GM23338 (cell line): Measurements from ENCODE around the gene ITGA3. TPM values are rescaled to one million over a fixed set of nuclear protein-coding genes. Genes with fewer than 3 reads are reported as not detected.
A peak's percentile ranks its signal among the peaks of the same experiment; 100 is the strongest.

ENCODE experiments used
- ATAC-seq: fragments of 200-7000 bp; cut with Tn5 transposase; 3 replicates; pipeline ENCODE4 v1.9.1; 2020
- DNase-seq: peaks from one replicate; pipeline ENCODE4 v3.0.0-alpha.2; 2015; ENCODE audit warnings: low spot score
- H2AFZ ChIP-seq: fragments of 200-600 bp; sonication (generic); 2 replicates; pipeline ENCODE4 v1.8.0; 2016; ENCODE audit warnings: antibody characterized with exemption, mild to moderate bottlenecking, moderate library complexity
- H3F3A ChIP-seq: fragments of 200-600 bp; sonication (generic); replicated peaks from 2 replicates; pipeline ENCODE4 v1.8.0; 2017; ENCODE audit warnings: antibody characterized with exemption, mixed run types, low read depth
- H3K27ac ChIP-seq: fragments of 200-600 bp; sonication (generic); 2 replicates; pipeline ENCODE4 v1.6.1; 2016; ENCODE audit warnings: low read depth
- H3K27me3 ChIP-seq: fragments of 200-600 bp; sonication (generic); 2 replicates; pipeline ENCODE4 v1.8.0; 2016; ENCODE audit warnings: mild to moderate bottlenecking, mixed run types, moderate library complexity; ENCODE audit not compliant: insufficient read depth
- H3K36me3 ChIP-seq: fragments of 200-600 bp; sonication (generic); 2 replicates; pipeline ENCODE4 v1.8.0; 2016; ENCODE audit warnings: mild to moderate bottlenecking; ENCODE audit not compliant: insufficient read depth
- H3K4me1 ChIP-seq: fragments of 200-600 bp; sonication (generic); 2 replicates; pipeline ENCODE4 v1.8.0; 2016; ENCODE audit warnings: mild to moderate bottlenecking, moderate library complexity; ENCODE audit not compliant: insufficient read depth
- H3K4me2 ChIP-seq: fragments of 200-600 bp; sonication (generic); 2 replicates; pipeline ENCODE4 v1.7.1; 2017; ENCODE audit warnings: mixed run types
- H3K4me3 ChIP-seq: fragments of 200-600 bp; sonication (generic); 2 replicates; pipeline ENCODE4 v1.6.1; 2016; ENCODE audit warnings: mixed run types
- H3K79me2 ChIP-seq: fragments of 200-600 bp; sonication (generic); replicated peaks from 2 replicates; pipeline ENCODE4 v1.8.0; 2017; ENCODE audit warnings: mild to moderate bottlenecking; ENCODE audit not compliant: insufficient read depth
- H3K9me2 ChIP-seq: fragments of 200-600 bp; sonication (generic); 2 replicates; pipeline ENCODE4 v1.8.0; 2017; ENCODE audit not compliant: insufficient read depth
- H4K20me1 ChIP-seq: fragments of 200-600 bp; sonication (generic); replicated peaks from 2 replicates; pipeline ENCODE4 v1.8.0; 2017; ENCODE audit warnings: mild to moderate bottlenecking; ENCODE audit not compliant: insufficient read depth
- H3K27ac Mint-ChIP-seq: 2 replicates; pipeline ENCODE4 v1.8.0; 2020; ENCODE audit warnings: inconsistent platforms, mild to moderate bottlenecking, moderate library complexity, mixed read lengths
- H3K27me3 Mint-ChIP-seq: 3 replicates; pipeline ENCODE4 v1.8.0; 2022; ENCODE audit warnings: low read depth, mild to moderate bottlenecking, moderate library complexity, mixed read lengths, inconsistent platforms; ENCODE audit not compliant: insufficient read depth, poor library complexity
- H3K36me3 Mint-ChIP-seq: 3 replicates; pipeline ENCODE4 v1.8.0; 2021; ENCODE audit warnings: low read depth, mild to moderate bottlenecking, inconsistent platforms, moderate library complexity, mixed read lengths
- H3K4me1 Mint-ChIP-seq: 3 replicates; pipeline ENCODE4 v1.8.0; 2020; ENCODE audit warnings: mild to moderate bottlenecking, inconsistent platforms, mixed read lengths
- H3K4me3 Mint-ChIP-seq: 3 replicates; pipeline ENCODE4 v1.8.0; 2021; ENCODE audit warnings: moderate library complexity, mild to moderate bottlenecking, inconsistent platforms, mixed read lengths
- H3K9me3 Mint-ChIP-seq: 3 replicates; pipeline ENCODE4 v1.8.0; 2020; ENCODE audit warnings: moderate library complexity, mild to moderate bottlenecking, inconsistent platforms, mixed read lengths
- CREB1 ChIP-seq: fragments of 250-450 bp; sonication (Bioruptor Pico); IDR thresholded peaks from 2 replicates; pipeline ENCODE4 v1.5.0; 2020; ENCODE audit warnings: low read depth, mild to moderate bottlenecking, moderate library complexity
- EZH2 ChIP-seq: fragments of 200-600 bp; sonication (generic); IDR thresholded peaks from one replicate; pipeline ENCODE4 v1.8.0; 2017; ENCODE audit warnings: antibody characterized with exemption, mild to moderate bottlenecking, low read depth; ENCODE audit not compliant: unreplicated experiment
- EZH2phosphoT487 ChIP-seq: fragments of 200-600 bp; sonication (generic); IDR thresholded peaks from one replicate; pipeline ENCODE4 v1.8.1; 2018; ENCODE audit warnings: antibody characterized with exemption; ENCODE audit not compliant: unreplicated experiment
- JUNB ChIP-seq: IDR thresholded peaks from one replicate; pipeline ENCODE4 v1.6.1; 2016; ENCODE audit warnings: antibody characterized with exemption; ENCODE audit not compliant: unreplicated experiment
- NANOG ChIP-seq: IDR thresholded peaks from 2 replicates; pipeline ENCODE4 v1.6.1; 2016; ENCODE audit warnings: antibody characterized with exemption, borderline replicate concordance
- POLR2AphosphoS5 ChIP-seq: IDR thresholded peaks from 2 replicates; pipeline ENCODE4 v1.6.1; 2016; ENCODE audit warnings: antibody characterized with exemption, low read depth
- STAT1 ChIP-seq: IDR thresholded peaks from one replicate; pipeline ENCODE4 v1.6.1; 2016; ENCODE audit warnings: antibody characterized with exemption; ENCODE audit not compliant: unreplicated experiment
- ZNF114 ChIP-seq: fragments of 250-450 bp; sonication (Bioruptor Pico); IDR thresholded peaks from 2 replicates; pipeline ENCODE4 v1.5.0; 2020; ENCODE audit warnings: mild to moderate bottlenecking, moderate library complexity
- ZNF331 ChIP-seq: fragments of 250-450 bp; sonication (Bioruptor Pico); IDR thresholded peaks from 2 replicates; pipeline ENCODE4 v1.5.0; 2020; ENCODE audit warnings: low read depth, mild to moderate bottlenecking, moderate library complexity
- polyA plus RNA-seq: library from polyadenylated mRNA; unstranded; fragments of >200 nt; fragmentation: Nextera tagmentation; extraction: Ambion mirVana; gene quantifications from 2 replicates; pipeline ENCODE4 v1.2.1, GENCODE V29; 2016
- total RNA-seq: library from RNA; depleted of rRNA; stranded (reverse); fragments of >200 nt; shearing (Covaris generic); gene quantifications from 2 replicates; pipeline ENCODE4 v1.2.3, GENCODE V29; 2014
- TF ChIP-seq, protein P1 (sequence below): fragments of 250-450 bp; sonication (Bioruptor Pico); IDR thresholded peaks from 2 replicates; pipeline ENCODE4 v1.5.0; 2020; ENCODE audit warnings: mild to moderate bottlenecking, moderate library complexity
- TF ChIP-seq, protein P2 (sequence below): IDR thresholded peaks from one replicate; pipeline ENCODE4 v1.6.1; 2018; ENCODE audit warnings: antibody characterized with exemption; ENCODE audit not compliant: unreplicated experiment
- TF ChIP-seq, protein P3 (sequence below), 2 experiments: fragments of 200-600 bp in 1 of 2; sonication (generic) in 1 of 2; conservative IDR thresholded peaks; 2 replicates each; pipeline versions ENCODE4 v1.5.1 to v1.6.1; 2016 to 2017; ENCODE audit warnings: antibody characterized with exemption in 2 of 2, low read depth in 2 of 2, mild to moderate bottlenecking in 2 of 2, moderate library complexity in 1 of 2
- TF ChIP-seq, protein P4 (sequence below): IDR thresholded peaks from 2 replicates; pipeline ENCODE4 v1.6.1; 2016; ENCODE audit warnings: antibody characterized with exemption

The ITGA3 gene
- total and polyA plus RNA-seq, 2 experiments from 2014 or later, result 9.6 to 28.3 TPM

DNA sequence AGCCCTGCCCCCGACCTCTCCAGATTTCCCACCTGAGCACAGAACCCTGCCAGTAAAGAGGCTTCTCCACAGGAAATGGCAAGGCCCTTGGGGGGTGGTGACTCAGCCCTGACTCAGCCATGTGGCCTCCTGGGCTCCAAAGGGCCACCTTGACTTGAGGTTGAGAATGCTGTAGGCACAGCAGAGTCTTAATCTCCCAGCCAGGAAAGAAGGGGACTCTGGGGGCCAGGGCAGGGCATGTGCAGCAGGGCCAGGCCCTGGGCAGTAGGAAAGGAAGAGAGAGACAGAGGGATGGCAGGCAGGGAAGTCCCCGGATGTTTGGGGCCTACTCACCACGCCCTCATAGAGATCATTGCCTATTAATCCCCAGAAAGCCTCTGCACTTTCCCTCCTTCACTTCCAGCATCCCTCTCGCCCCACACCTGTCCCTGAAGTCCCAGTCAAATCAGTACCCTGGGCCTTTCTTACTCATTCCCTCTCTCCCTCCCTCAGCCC is 4.8 kb upstream of the ITGA3 start:
- Mint-ChIP-seq H3K27me3 (peaks cover 33% of the 10 kb centered on the region), H3K9me3 (no peaks in the 10 kb centered on the region), H3K4me1 (peaks cover 52% of the 10 kb centered on the region), H3K27ac (0 out of 2 replicates have a peak overlapping the region, but pooled peaks have one; percentile 42), H3K4me3 (no peak overlapping the region), H3K36me3 (no peaks in the 10 kb centered on the region)
- Histone ChIP-seq H4K20me1 (no peaks in the 10 kb centered on the region), H3K4me1 (peaks cover 26% of the 10 kb centered on the region; the same call in 1 of the 2 replicates), H3K36me3 (no peaks in the 10 kb centered on the region), H2AFZ (peak overlapping the region; percentile 90; the same call in 1 of the 2 replicates), H3K27ac (no peak overlapping the region), H3K4me2 (peak overlapping the region; percentile 38; the same call in 1 of the 2 replicates), H3K79me2 (no peaks in the 10 kb centered on the region), H3K27me3 (no peaks in the 10 kb centered on the region), H3F3A (peaks cover 18% of the 10 kb centered on the region), H3K9me2 (no peaks in the 10 kb centered on the region), H3K4me3 (no peak overlapping the region)
- no peak for DNase-seq
- TF ChIP-seq, protein P1, sequence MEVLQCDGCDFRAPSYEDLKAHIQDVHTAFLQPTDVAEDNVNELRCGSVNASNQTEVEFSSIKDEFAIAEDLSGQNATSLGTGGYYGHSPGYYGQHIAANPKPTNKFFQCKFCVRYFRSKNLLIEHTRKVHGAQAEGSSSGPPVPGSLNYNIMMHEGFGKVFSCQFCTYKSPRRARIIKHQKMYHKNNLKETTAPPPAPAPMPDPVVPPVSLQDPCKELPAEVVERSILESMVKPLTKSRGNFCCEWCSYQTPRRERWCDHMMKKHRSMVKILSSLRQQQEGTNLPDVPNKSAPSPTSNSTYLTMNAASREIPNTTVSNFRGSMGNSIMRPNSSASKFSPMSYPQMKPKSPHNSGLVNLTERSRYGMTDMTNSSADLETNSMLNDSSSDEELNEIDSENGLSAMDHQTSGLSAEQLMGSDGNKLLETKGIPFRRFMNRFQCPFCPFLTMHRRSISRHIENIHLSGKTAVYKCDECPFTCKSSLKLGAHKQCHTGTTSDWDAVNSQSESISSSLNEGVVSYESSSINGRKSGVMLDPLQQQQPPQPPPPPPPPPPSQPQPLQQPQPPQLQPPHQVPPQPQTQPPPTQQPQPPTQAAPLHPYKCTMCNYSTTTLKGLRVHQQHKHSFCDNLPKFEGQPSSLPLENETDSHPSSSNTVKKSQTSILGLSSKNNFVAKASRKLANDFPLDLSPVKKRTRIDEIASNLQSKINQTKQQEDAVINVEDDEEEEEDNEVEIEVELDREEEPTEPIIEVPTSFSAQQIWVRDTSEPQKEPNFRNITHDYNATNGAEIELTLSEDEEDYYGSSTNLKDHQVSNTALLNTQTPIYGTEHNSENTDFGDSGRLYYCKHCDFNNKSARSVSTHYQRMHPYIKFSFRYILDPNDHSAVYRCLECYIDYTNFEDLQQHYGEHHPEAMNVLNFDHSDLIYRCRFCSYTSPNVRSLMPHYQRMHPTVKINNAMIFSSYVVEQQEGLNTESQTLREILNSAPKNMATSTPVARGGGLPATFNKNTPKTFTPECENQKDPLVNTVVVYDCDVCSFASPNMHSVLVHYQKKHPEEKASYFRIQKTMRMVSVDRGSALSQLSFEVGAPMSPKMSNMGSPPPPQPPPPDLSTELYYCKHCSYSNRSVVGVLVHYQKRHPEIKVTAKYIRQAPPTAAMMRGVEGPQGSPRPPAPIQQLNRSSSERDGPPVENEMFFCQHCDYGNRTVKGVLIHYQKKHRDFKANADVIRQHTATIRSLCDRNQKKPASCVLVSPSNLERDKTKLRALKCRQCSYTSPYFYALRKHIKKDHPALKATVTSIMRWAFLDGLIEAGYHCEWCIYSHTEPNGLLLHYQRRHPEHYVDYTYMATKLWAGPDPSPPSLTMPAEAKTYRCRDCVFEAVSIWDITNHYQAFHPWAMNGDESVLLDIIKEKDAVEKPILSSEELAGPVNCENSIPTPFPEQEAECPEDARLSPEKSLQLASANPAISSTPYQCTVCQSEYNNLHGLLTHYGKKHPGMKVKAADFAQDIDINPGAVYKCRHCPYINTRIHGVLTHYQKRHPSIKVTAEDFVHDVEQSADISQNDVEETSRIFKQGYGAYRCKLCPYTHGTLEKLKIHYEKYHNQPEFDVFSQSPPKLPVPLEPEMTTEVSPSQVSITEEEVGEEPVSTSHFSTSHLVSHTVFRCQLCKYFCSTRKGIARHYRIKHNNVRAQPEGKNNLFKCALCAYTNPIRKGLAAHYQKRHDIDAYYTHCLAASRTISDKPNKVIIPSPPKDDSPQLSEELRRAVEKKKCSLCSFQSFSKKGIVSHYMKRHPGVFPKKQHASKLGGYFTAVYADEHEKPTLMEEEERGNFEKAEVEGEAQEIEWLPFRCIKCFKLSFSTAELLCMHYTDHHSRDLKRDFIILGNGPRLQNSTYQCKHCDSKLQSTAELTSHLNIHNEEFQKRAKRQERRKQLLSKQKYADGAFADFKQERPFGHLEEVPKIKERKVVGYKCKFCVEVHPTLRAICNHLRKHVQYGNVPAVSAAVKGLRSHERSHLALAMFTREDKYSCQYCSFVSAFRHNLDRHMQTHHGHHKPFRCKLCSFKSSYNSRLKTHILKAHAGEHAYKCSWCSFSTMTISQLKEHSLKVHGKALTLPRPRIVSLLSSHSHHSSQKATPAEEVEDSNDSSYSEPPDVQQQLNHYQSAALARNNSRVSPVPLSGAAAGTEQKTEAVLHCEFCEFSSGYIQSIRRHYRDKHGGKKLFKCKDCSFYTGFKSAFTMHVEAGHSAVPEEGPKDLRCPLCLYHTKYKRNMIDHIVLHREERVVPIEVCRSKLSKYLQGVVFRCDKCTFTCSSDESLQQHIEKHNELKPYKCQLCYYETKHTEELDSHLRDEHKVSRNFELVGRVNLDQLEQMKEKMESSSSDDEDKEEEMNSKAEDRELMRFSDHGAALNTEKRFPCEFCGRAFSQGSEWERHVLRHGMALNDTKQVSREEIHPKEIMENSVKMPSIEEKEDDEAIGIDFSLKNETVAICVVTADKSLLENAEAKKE (CRISPR knock-in tag), result no peak
- no peak for TF ChIP-seq STAT1
- TF ChIP-seq EZH2, result no peak
- TF ChIP-seq EZH2phosphoT487, result no peak
- TF ChIP-seq, protein P2, sequence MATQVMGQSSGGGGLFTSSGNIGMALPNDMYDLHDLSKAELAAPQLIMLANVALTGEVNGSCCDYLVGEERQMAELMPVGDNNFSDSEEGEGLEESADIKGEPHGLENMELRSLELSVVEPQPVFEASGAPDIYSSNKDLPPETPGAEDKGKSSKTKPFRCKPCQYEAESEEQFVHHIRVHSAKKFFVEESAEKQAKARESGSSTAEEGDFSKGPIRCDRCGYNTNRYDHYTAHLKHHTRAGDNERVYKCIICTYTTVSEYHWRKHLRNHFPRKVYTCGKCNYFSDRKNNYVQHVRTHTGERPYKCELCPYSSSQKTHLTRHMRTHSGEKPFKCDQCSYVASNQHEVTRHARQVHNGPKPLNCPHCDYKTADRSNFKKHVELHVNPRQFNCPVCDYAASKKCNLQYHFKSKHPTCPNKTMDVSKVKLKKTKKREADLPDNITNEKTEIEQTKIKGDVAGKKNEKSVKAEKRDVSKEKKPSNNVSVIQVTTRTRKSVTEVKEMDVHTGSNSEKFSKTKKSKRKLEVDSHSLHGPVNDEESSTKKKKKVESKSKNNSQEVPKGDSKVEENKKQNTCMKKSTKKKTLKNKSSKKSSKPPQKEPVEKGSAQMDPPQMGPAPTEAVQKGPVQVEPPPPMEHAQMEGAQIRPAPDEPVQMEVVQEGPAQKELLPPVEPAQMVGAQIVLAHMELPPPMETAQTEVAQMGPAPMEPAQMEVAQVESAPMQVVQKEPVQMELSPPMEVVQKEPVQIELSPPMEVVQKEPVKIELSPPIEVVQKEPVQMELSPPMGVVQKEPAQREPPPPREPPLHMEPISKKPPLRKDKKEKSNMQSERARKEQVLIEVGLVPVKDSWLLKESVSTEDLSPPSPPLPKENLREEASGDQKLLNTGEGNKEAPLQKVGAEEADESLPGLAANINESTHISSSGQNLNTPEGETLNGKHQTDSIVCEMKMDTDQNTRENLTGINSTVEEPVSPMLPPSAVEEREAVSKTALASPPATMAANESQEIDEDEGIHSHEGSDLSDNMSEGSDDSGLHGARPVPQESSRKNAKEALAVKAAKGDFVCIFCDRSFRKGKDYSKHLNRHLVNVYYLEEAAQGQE, result no peak
- TF ChIP-seq ZNF331 (CRISPR knock-in tag), result no peak
- TF ChIP-seq, protein P3, sequence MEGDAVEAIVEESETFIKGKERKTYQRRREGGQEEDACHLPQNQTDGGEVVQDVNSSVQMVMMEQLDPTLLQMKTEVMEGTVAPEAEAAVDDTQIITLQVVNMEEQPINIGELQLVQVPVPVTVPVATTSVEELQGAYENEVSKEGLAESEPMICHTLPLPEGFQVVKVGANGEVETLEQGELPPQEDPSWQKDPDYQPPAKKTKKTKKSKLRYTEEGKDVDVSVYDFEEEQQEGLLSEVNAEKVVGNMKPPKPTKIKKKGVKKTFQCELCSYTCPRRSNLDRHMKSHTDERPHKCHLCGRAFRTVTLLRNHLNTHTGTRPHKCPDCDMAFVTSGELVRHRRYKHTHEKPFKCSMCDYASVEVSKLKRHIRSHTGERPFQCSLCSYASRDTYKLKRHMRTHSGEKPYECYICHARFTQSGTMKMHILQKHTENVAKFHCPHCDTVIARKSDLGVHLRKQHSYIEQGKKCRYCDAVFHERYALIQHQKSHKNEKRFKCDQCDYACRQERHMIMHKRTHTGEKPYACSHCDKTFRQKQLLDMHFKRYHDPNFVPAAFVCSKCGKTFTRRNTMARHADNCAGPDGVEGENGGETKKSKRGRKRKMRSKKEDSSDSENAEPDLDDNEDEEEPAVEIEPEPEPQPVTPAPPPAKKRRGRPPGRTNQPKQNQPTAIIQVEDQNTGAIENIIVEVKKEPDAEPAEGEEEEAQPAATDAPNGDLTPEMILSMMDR (conservative IDR thresholded peaks at IDR 0.05; ENCODE audit: low read depth in 2 of 2), result no peak
- no peak for TF ChIP-seq ZNF114 (CRISPR knock-in tag)
- no peak for TF ChIP-seq JUNB
- no peak for TF ChIP-seq NANOG
- TF ChIP-seq, protein P4, sequence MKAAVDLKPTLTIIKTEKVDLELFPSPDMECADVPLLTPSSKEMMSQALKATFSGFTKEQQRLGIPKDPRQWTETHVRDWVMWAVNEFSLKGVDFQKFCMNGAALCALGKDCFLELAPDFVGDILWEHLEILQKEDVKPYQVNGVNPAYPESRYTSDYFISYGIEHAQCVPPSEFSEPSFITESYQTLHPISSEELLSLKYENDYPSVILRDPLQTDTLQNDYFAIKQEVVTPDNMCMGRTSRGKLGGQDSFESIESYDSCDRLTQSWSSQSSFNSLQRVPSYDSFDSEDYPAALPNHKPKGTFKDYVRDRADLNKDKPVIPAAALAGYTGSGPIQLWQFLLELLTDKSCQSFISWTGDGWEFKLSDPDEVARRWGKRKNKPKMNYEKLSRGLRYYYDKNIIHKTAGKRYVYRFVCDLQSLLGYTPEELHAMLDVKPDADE, result no peak
- no peak for TF ChIP-seq POLR2AphosphoS5
- no peak for TF ChIP-seq CREB1 (CRISPR knock-in tag)
- ATAC-seq, result no peak
